ENCODE data around the gene SCN11A. TPM values are rescaled to one million over a fixed set of nuclear protein-coding genes. Genes with fewer than 3 reads are reported as not detected.

Gene SCN11A
- total and polyA plus RNA-seq, 9 of the 15 experiments (the other 6 are each of a cell fraction or from before 2014, with no cell fraction given): 0.01 to 0.05 (median 0.04) TPM; not detected in 6

DNA sequence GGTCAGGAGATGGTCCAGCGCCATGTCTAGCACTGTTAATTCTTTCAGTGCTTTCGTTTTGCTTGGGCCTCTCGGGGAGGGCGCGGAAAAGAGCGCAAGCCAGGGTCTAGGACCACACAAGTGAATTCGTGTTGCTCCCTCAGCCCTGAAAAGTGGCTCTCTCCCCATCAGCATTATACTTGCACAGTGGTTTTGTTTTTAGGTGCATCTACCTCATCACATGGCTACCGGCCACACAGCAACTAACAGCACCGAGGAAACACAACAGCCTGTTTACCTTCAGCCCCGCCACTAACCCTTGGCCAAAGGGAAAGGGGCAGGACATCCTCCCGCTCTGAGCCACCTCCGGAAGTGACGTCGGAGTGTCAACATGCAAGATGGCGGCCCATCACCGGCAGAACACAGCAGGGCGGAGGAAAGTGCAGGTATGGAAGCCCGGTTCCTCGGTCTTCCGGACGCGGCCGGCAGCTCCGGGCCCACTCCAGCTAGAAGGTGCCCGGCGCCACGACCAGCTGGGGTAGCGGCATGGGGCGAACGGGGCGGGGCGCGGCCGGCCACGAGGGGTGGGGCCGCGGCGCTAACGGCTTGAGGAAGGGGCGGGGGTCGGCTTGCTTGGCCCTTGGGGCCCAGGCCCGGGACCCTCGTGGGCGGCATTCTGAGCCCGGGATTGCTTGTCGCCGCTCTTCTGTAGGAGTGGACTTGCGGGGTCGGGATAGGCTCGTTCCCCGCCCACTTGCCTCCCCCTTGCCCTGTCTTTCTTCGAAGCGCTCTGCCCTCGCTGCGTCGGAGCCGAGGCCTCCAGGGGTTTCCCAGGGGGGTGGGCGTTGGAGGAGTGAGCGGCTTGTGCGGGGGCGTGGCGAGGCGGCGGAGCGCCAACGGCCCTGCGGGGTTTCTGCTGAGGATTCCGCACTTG, at the start of gene SCN11A, which contains the start of gene WDR48 (continued):
- TF ChIP-seq CCAR2 (IDR thresholded peaks at IDR 0.05; ENCODE audit: low read depth, low read length): no peak
- TF ChIP-seq HNRNPUL1 (IDR thresholded peaks at IDR 0.05; ENCODE audit: low read length): no peak
- no peak for TF ChIP-seq KAT2B (IDR thresholded peaks at IDR 0.05; ENCODE audit: low read depth, low read length)
- no peak for TF ChIP-seq MYBL2 (IDR thresholded peaks at IDR 0.05; ENCODE audit: low read depth)
- TF ChIP-seq MYBL2 (CRISPR knock-in tag; IDR thresholded peaks at IDR 0.05; ENCODE audit: borderline replicate concordance): no peak
- TF ChIP-seq ZNF232 (CRISPR knock-in tag; IDR thresholded peaks at IDR 0.05): no peak
- no peak; the same call in 1 of the 2 replicates for TF ChIP-seq LCOR (CRISPR knock-in tag; IDR thresholded peaks at IDR 0.05)
- no peak for TF ChIP-seq PBX2 (CRISPR knock-in tag; IDR thresholded peaks at IDR 0.05; ENCODE audit: low read depth)
- no peak for TF ChIP-seq PBX2 (tag; conservative IDR thresholded peaks at IDR 0.05; ENCODE audit: low read depth)
- TF ChIP-seq MCM5 (IDR thresholded peaks at IDR 0.05; ENCODE audit: low read depth): no peak
- TF ChIP-seq, protein P1, sequence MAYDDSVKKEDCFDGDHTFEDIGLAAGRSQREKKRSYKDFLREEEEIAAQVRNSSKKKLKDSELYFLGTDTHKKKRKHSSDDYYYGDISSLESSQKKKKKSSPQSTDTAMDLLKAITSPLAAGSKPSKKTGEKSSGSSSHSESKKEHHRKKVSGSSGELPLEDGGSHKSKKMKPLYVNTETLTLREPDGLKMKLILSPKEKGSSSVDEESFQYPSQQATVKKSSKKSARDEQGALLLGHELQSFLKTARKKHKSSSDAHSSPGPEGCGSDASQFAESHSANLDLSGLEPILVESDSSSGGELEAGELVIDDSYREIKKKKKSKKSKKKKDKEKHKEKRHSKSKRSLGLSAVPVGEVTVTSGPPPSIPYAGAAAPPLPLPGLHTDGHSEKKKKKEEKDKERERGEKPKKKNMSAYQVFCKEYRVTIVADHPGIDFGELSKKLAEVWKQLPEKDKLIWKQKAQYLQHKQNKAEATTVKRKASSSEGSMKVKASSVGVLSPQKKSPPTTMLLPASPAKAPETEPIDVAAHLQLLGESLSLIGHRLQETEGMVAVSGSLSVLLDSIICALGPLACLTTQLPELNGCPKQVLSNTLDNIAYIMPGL (CRISPR knock-in tag; IDR thresholded peaks at IDR 0.05): 0 out of 2 replicates have a peak, but pooled peaks have one; percentile 50
- TF ChIP-seq ELK1 (CRISPR knock-in tag; IDR thresholded peaks at IDR 0.05): no peak
- 0 out of 2 replicates have a peak, but pooled peaks have one; percentile 10 for TF ChIP-seq ZEB2 (IDR thresholded peaks at IDR 0.05)
- no peak for TF ChIP-seq ZBTB1 (CRISPR knock-in tag; IDR thresholded peaks at IDR 0.05; ENCODE audit: borderline replicate concordance, low read depth)
- TF ChIP-seq PATZ1 (CRISPR knock-in tag; IDR thresholded peaks at IDR 0.05; ENCODE audit: borderline replicate concordance): no peak
- TF ChIP-seq ZNF24 (IDR thresholded peaks at IDR 0.05): no peak; the same call in 1 of the 2 replicates
- peak; percentile 54; the same call in 1 of the 2 replicates for TF ChIP-seq ZNF143 (CRISPR knock-in tag; IDR thresholded peaks at IDR 0.05)
- TF ChIP-seq USF2 (CRISPR knock-in tag; IDR thresholded peaks at IDR 0.05): no peak
- no peak for TF ChIP-seq ETS2 (tag; IDR thresholded peaks at IDR 0.05; ENCODE audit: borderline replicate concordance, poor library complexity, severe bottlenecking)
